Gastrocnemius medialis (tissue), 4 donors: ENCODE measurements around the gene PDLIM7.

Experiments
- CTCF ChIP-seq, 5 experiments: fragments of 450-650 bp in 3 of 5; fragments of 200-600 bp in 2 of 5; sonication (generic) in 2 of 5; IDR thresholded peaks in 4 of 5; conservative IDR thresholded peaks in 1 of 5; 1 replicate in 4 of 5; 2 replicates in 1 of 5; pipeline ENCODE4 v1.5.1; 2016 to 2019; ENCODE audit warnings: antibody characterized with exemption in 5 of 5, mild to moderate bottlenecking in 3 of 5, moderate library complexity in 3 of 5
- POLR2A ChIP-seq, 2 donors: fragments of 450-650 bp; IDR thresholded peaks; one replicate each; pipeline ENCODE4 v1.6.1; 2017; ENCODE audit warnings: antibody characterized with exemption in 2 of 2, mild to moderate bottlenecking in 2 of 2, moderate library complexity in 2 of 2

GRCh38 chr5:177503351-177504085 lies 6.1 kb upstream of the PDLIM7 start:
- no peak for TF ChIP-seq CTCF (IDR thresholded peaks at IDR 0.05 in 4 of 5, conservative IDR thresholded peaks at IDR 0.05 in 1 of 5)
- TF ChIP-seq POLR2A (IDR thresholded peaks at IDR 0.05): no peak
